ENCODE data around the gene SH3BP2. TPM values are rescaled to one million over a fixed set of nuclear protein-coding genes. Genes with fewer than 3 reads are reported as not detected.

SH3BP2 gene
- total RNA-seq, 2 experiments from 2014 or later = 10.9 to 31.6 TPM

DNA sequence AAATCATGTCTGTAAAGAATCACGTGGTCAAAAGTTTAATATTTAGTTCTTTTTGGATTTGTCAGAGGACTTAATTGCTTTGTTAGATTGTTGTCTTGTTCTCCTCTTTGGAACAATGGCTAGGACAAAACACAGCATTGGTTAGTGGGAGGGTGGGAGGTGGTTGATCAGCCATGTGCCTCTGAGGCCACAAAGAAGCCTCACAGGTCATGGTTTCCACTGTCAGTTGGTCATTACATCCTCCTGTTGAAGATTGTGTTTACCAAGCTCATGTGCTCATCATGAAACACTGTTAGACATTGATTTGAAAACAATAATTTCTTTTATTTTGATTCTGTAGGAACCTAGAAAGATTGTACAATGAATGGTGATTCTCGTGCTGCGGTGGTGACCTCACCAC lies 82.7 kb downstream of the SH3BP2 start:
- H4K20me1 ChIP-seq (ENCODE audit: insufficient read depth, low read length) = no peaks in the 10 kb centered on the region
- H3K9me2 ChIP-seq (ENCODE audit: insufficient read depth, low read length) = no peaks in the 10 kb centered on the region
- H3K4me2 ChIP-seq (ENCODE audit: low read length) = no peak overlapping the region
- ChIA-PET POLR2A (no interaction called here), CTCF (ENCODE audit: unreplicated experiment) (no interaction called here)
- no peak overlapping the region for H3K4me3 ChIP-seq (ENCODE audit: low read depth, low read length, poor library complexity, severe bottlenecking)
- H3K9me3 ChIP-seq (ENCODE audit: low read length) = no peaks in the 10 kb centered on the region
- BruUV-seq (replicated peaks) = no TSS peak
- H3K36me3 ChIP-seq (ENCODE audit: insufficient read depth, low read length) = peaks cover 11% of the 10 kb centered on the region; the same call in 1 of the 2 replicates
- H3K27ac ChIP-seq (ENCODE audit: low read depth, low read length, poor library complexity, severe bottlenecking) = no peak overlapping the region
- DNase-seq (ENCODE audit: low spot score) = no peak
- TF ChIP-seq CTCF (conservative IDR thresholded peaks at IDR 0.05; ENCODE audit: low read length) (no peak), EZH2phosphoT487 (IDR thresholded peaks at IDR 0.05; ENCODE audit: borderline replicate concordance, low read depth, low read length) (no peak)
- H2AFZ ChIP-seq (ENCODE audit: low read length) = no peak overlapping the region
- H3K79me2 ChIP-seq (ENCODE audit: insufficient read depth, low read depth, low read length) = peaks cover 4% of the 10 kb centered on the region; the same call in 1 of the 2 replicates
- peaks cover 6% of the 10 kb centered on the region for H3K4me1 ChIP-seq (ENCODE audit: insufficient read depth, low read length, poor library complexity, severe bottlenecking)
- intact Hi-C loops (cut with micrococcal nuclease; ENCODE audit: unreplicated experiment) = no loop called here

DNA sequence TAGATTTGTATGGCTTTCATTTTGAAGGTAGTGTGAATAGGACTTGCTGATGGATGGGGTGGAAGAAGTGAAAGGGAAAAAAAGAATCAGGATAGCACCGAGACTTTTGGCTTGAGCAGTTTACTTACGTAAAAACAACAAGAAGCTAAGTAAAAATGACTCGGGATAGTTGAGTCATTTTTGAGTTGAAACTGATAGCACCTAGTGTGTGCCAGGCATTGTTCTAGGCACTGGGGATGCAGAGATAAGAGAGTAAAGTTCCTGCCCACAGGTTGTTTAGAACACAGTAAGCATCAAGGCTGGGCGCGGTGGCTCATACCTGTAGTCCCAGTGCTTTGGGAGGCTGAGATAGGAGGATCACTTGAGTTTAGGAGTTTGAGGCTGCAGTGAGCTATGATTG lies 85.5 kb downstream of the SH3BP2 start:
- Histone ChIP-seq H3K9me3 (ENCODE audit: low read length) (no peaks in the 10 kb centered on the region), H3K79me2 (ENCODE audit: insufficient read depth, low read depth, low read length) (no peaks in the 10 kb centered on the region), H3K4me3 (ENCODE audit: low read depth, low read length, poor library complexity, severe bottlenecking) (no peak overlapping the region), H4K20me1 (ENCODE audit: insufficient read depth, low read length) (no peaks in the 10 kb centered on the region), H3K4me1 (ENCODE audit: insufficient read depth, low read length, poor library complexity, severe bottlenecking) (no peaks in the 10 kb centered on the region), H3K4me2 (ENCODE audit: low read length) (no peak overlapping the region), H2AFZ (ENCODE audit: low read length) (no peak overlapping the region), H3K9me2 (ENCODE audit: insufficient read depth, low read length) (no peaks in the 10 kb centered on the region), H3K36me3 (ENCODE audit: insufficient read depth, low read length) (peaks cover 27% of the 10 kb centered on the region), H3K27ac (ENCODE audit: low read depth, low read length, poor library complexity, severe bottlenecking) (no peak overlapping the region)
- TF ChIP-seq CTCF (conservative IDR thresholded peaks at IDR 0.05; ENCODE audit: low read length) (no peak), EZH2phosphoT487 (IDR thresholded peaks at IDR 0.05; ENCODE audit: borderline replicate concordance, low read depth, low read length) (no peak)
- intact Hi-C loops (cut with micrococcal nuclease; ENCODE audit: unreplicated experiment) = no loop called here
- ChIA-PET POLR2A (interaction anchor here (0.6 to 1.5 kb wide), 3 partner anchors 16 to 346 kb away, joined by 3 to 8 read pairs (median 5); no protein-coding TSS in a partner anchor), CTCF (ENCODE audit: unreplicated experiment) (no interaction called here)
- no TSS peak for BruUV-seq (replicated peaks)
- no peak for DNase-seq (ENCODE audit: low spot score)

DNA sequence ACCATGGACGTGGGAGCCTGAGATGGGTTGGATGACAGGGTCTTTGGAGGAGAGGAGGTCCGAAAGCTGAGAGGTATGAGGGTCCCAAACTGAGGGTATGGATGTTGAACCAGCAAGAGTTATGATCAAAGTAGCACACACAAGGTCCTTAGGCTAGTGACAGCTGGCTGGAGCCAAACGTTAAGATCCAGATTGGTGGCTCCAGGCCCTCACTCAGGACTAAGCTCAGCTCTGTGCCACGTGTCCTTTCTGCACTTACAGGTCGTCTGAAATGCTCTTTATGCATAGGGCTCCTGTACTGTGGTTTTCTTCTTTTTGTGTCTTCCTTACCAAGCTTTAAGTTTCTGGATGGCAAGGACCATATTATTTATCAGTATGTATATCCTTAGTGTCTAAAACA lies 86.1 kb downstream of the SH3BP2 start:
- no peaks in the 10 kb centered on the region for H3K9me2 ChIP-seq (ENCODE audit: insufficient read depth, low read length)
- no peak overlapping the region for H3K4me3 ChIP-seq (ENCODE audit: low read depth, low read length, poor library complexity, severe bottlenecking)
- no peaks in the 10 kb centered on the region for H4K20me1 ChIP-seq (ENCODE audit: insufficient read depth, low read length)
- no peak overlapping the region for H3K4me2 ChIP-seq (ENCODE audit: low read length)
- CTCF ChIA-PET (ENCODE audit: unreplicated experiment) = interaction anchor here (0.6 kb wide), 1 partner anchor 542 kb away, joined by 4 read pairs; no protein-coding TSS in a partner anchor
- DNase-seq (ENCODE audit: low spot score) = no peak
- peaks cover 28% of the 10 kb centered on the region for H3K36me3 ChIP-seq (ENCODE audit: insufficient read depth, low read length)
- BruUV-seq (replicated peaks) = no TSS peak
- H3K27ac ChIP-seq (ENCODE audit: low read depth, low read length, poor library complexity, severe bottlenecking) = no peak overlapping the region
- POLR2A ChIA-PET = interaction anchor here (1.5 kb wide), 1 partner anchor 16 kb away, joined by 5 read pairs; no protein-coding TSS in a partner anchor
- H3K9me3 ChIP-seq (ENCODE audit: low read length) = no peaks in the 10 kb centered on the region
- intact Hi-C loops (cut with micrococcal nuclease; ENCODE audit: unreplicated experiment) = no loop called here
- H3K79me2 ChIP-seq (ENCODE audit: insufficient read depth, low read depth, low read length) = no peaks in the 10 kb centered on the region
- TF ChIP-seq EZH2phosphoT487 (IDR thresholded peaks at IDR 0.05; ENCODE audit: borderline replicate concordance, low read depth, low read length) (no peak), CTCF (conservative IDR thresholded peaks at IDR 0.05; ENCODE audit: low read length) (no peak)
- no peaks in the 10 kb centered on the region for H3K4me1 ChIP-seq (ENCODE audit: insufficient read depth, low read length, poor library complexity, severe bottlenecking)
- H2AFZ ChIP-seq (ENCODE audit: low read length) = no peak overlapping the region

All from OCI-LY7 (cell line).